ENCODE results near the gene MYO7B. TPM values are rescaled to one million over a fixed set of nuclear protein-coding genes. Genes with fewer than 3 reads are reported as not detected.

MYO7B gene
- total RNA-seq, 1 experiment from 2014 or later, result not detected

DNA sequence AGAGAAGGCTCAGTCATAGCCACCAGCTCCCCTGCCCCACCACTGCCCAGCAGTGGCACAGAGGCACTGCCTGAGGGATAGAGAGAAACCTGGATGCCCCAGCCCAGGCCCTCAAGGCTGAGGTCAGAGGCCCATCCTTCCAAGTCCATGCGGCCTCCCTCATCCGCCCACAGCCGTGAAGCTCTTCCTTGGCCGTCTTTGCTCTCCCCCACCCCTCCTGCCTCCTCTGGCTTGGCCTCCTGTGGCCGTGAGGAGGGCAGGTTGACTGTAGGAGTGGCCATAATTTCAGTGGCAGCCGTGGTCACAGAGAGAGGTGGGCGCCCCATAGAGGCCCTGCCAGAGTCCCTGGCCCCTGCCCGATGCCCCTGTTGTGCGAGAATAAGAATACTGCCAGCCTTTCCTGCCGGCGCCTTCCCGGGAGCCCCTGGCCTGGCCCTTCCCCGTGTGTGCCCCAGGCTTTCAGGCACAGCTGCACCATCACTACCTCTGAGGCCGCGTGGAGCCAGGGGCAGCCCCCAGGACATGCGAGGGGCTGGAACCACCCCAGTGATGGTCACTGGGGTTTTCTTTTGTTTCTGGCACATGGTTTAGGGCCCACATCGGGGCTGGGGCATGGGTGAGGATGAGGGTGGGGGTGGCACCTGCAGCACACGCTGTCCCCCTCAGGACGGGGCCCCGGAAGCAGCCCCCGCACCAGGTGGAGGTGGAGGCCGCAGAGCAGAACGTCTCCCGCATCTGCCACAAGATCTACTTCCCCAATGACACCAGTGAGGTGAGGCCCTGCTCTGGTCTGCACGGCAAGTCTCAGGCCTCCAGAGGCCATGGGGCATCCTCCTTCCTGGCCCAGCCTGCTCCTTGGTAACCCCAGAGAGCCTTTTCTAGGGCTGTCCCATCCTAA, 97.4 kb downstream of the MYO7B start:
- no peak for DNase-seq (ENCODE audit: extremely low read depth, low read depth)

DNA sequence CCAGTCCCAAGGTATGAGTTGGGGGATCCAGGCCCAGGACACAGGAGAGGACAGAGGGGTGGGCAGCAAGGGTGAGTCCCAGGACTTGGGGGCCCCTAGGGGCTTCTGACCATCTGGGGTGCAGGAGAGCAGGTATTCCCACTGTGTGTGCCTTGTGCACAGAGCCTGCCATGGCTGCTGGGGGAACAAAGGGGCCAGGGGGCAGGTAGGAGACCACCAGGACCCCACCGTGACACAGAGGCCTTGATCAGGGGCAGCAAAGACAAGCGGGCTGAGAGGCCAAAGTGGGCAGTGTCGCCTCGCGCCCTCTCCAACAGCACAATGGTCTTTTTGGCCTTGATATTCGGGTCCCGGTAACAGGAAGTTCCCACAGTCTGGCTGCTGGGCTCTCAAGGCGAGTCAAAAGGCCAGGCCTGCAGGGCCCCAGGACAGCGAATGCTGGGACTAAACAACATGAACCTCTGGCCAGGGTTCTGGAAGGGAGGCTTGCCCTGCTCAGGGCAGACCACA, 98.1 kb downstream of the MYO7B start:
- DNase-seq (ENCODE audit: extremely low read depth, low read depth), result no peak

DNA sequence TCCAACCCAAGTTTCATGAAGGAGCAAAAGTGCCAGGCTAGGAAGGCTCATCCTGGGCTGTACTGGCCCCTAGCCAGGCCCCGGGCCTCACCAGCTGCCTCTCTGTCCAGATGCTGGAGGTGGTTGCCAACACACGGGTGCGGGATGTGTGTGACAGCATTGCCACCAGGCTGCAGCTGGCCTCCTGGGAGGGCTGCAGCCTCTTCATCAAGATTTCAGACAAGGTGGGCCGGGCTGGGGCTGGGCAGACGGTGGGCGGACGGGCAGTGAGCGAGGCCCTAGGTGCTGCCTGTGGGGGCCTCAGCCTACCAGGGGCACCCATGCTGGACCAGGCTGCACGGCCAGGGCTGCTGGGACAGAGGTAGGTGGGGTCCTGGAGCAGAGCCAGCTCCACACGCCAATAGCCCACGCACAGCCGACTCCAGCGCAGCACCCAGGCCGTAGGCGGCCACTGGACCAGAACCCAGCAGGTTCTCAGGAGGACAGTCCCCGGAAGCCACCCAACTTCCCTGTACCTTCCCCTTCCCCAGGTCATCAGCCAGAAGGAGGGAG, 98.7 kb downstream of the MYO7B start:
- DNase-seq (ENCODE audit: extremely low read depth, low read depth), result no peak

DNA sequence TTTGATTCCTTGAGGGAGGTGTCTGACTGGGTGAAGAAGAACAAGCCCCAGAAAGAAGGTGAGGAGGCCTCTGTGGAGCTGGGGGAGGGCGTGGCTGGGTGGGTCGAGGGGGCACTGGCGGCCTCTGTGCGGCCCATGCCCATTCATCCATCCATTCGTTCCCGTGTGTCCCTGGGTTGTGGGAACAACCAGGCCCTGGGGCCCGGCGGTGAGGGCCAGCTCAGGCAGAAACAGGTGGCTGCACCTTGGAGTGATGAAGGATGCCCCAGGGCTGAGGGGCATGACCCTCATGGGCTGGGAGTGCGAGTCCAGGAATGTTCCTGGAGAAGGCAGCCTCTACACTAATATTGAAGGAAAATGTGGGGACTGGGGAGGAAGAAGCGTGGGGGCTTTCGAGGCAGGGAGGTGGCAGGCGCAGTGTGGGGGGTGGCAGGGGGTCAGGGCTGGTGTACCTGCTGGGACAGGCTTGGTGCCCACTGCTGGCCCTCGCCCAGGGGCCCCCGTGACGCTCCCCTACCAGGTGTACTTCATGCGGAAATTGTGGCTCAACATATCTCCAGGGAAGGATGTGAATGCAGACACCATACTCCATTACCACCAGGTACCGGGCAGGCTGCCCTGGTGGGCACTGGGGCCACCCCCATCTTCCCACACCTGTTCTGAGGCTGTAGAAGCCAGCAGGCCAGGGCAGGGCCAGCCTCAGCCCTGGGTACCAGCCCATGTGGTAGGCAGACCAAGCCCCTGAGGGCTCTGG, 99.3 kb downstream of the MYO7B start:
- DNase-seq (ENCODE audit: extremely low read depth, low read depth), result no peak

DNA sequence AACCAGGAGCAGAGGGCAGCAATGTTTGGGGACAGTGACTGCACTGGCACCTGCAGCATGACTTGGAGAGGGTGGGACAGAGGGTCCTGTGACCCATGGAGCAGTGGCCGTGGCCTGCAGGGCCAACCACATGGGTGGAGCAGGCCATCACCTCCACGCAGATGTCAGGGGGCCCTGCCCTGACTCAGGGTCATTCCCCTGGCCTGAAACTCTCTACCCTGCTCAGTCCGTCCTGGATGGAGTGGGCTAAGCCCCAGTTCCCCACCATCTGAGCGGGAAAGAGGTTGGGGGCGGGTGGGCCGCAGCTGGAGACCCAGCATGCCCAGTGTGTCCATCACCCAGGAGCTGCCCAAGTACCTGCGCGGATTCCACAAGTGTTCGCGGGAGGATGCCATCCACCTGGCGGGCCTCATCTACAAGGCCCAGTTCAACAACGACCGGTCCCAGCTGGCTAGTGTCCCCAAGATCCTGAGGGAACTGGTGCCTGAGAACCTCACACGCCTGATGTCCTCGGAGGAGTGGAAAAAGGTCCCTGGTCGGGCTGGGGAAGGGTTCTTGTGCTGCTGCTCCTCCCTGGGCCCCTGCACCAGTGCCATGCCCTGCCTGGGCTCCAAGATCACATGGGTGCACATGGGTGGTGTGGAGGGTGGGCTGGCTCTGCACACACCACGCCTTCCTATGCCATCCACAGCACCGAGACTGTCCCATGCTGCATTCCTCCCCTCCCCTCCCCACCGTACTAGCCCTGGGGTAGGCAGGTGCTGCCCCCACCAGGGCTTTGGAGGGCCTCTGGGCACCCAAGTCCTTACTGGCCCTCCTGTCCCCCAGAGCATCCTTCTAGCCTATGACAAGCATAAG, 100.1 kb downstream of the MYO7B start:
- DNase-seq (ENCODE audit: extremely low read depth, low read depth), result no peak

DNA sequence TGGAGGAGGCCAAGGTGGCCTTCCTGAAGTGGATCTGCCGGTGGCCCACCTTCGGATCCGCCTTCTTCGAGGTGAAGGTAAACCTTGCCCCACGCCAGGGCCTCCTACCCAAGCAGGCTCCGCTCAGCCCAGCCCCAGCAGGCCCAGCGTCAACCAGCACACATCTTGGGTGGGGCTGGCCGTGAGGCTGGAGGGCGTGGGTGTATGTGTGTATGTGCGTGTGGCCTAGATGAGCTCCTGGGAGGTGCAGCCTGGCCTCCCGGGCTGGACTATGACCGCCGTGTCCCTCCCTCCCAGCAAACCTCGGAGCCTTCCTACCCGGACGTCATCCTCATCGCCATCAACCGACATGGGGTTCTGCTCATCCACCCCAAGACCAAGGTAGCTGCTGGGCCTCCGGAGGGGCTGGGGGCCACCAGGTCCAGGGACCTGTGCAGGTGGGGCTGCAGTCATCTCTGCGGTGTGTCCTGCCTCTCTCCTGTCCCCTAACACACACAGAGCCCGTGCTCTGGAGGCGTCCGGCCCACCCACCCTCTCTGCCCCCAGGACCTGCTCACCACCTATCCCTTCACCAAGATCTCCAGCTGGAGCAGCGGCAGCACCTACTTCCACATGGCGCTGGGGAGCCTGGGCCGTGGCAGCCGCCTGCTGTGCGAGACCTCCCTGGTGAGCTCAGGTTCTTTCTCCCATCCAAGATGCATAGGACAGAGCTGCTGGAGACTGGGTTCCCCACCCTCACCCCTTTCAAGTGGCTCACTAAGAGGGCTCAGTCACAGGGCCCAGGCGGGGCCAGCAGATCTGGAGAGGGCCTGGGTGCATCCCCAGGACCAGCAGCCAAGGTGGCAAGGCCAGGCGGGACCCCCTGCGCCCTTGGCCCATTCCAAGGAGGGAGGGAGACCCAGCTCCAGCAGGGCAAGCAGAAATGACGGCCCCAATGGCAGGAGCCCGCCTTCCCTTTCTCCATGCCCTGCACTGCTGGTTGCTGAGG, 101.1 kb downstream of the MYO7B start:
- no peak for DNase-seq (ENCODE audit: extremely low read depth, low read depth)

DNA sequence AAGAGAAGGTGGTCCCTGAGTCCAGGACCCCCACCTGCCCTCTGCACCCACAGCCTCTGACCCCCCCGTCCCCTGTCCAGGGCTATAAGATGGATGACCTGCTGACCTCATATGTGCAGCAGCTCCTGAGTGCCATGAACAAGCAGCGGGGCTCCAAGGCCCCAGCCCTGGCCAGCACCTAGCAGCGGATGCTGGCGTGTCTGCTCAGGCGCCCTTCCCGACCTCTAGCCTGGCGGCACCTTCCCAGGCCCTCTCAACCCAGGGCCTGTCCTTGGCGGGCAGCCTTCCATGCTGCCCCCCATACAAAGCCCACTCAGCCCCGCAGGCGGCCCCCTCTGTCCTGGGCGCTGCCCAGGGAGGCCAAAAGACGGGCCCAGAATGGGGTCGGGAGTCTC, 101.8 kb downstream of the MYO7B start:
- no peak for DNase-seq (ENCODE audit: extremely low read depth, low read depth)

DNA sequence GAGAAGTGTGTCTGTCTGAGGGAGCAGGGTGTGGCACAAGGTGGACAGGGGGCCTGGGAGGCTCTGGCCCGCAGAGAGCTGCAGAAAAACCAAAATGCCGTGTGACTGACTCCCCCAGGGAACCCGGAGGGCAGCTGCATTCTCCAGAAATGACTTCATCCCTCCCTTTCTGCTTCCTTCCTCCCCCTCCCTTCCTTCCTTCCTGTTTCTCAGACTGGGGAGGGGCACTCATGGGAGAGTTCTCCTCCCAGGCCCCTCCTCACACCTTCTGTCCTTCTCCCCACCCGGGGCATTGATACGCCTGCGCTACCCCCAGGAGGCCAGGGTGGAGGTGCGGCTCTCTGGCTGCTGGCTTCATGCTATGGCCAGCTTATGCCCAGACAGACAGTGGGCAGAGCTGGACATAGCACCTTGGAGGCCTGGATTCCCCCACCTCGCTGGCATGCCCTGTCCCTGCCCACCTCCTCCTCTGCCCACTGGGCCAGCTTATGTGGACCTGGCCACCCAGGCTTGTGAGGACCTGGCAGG, 102.3 kb downstream of the MYO7B start:
- DNase-seq (ENCODE audit: extremely low read depth, low read depth), result peak; percentile 60

DNA sequence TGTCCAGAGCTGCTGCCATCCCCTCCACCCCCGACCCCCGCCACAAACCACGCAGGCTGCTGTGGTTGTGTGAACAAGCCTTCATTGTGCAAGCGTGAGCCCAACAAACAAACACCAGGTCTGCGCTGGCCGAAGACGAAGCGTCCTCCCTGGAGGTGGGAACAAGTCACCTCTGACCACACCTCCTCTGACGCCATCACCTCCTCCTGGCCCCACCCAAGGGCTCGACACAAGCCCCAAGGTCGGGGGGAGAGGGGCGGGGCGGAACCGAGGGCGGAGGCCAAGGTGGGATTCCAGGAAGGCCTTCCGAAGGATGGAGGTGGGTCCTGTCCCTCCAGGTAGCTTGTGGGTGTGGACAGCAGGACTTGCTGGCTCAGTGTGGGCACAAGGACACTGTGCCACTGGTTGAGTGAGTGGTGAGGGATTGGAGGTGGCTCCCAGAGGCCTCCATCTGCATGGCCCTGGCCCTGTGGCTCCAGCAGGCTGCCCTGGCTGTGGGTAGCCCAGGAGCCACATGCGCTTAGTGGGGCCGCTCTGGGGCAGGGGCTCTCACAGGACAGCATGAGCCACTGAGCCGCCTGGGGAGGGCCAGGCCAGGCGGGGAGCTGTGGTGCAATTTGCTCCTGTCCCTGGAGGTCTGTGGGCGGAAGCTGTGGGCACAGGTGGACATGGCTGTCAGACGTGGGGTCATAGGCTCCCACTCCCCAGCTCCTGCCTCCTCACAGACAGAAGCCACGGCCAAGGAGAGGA, 103.1 kb downstream of the MYO7B start:
- no peak for DNase-seq (ENCODE audit: extremely low read depth, low read depth)

DNA sequence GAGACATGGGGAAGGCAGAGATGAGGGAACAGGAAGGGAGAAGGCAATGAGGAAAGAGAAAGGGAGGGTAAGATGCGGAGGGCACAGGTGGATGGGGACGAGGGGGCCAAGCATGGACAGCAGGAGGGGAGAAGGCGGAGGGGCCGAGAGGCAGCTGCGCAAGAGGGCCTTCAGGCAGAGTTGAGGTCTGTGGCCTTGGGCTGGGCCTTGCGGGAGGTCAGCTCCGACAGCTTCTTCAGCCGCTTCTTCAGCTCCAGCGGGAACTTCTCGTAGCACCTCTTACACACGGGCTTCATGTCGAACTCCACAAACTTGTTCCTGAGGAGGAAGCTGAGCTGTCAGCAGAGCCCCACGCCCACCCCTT, 103.6 kb downstream of the MYO7B start:
- no peak for DNase-seq (ENCODE audit: extremely low read depth, low read depth)

DNA sequence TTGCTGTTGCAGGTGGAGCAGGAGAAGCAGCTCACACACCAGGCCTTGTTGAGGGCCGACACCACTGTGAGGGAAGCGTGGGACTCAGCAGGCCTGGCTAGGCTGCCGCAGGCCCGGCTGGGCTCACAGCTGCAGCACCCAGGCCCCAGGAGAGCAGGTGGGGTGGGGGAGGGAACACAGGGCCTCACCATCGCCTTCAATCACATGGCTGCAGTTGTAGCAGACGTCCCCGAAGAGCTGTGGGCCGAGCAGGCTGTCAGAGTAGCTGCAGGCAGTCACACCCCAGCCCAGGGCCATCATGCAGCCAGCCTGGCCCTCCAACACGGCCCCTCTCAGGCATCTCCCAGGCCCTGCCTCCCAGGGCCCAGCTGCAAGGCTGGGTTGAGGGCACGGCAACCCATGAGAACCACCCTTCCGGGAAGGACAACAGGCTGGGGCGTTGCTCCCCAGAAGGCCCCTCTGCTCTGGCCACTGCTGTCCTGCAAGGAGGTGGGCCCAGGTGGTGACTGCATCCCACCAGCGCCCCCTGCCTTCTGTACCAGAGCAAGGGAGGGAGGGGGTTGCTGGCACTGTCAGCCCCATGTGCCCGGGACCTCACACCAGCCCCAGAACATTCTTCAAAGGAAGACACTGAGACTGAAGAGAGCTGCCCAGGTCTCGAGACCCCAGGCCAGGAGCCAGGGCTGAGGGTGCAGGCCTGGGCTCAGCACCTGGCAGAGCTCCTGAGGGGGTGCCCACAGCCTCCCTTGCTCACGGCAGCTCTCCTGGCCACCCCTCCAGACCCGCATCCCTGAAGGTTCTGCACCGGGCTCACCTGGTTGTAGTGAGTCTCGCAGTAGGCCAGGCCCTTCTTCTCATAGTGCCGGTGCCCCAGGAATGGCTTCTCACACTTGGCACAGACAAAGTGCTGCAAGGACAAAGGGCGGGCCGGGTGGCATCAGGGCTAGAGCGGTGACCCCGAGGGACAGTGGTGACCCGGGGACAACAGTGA, 104.9 kb downstream of the MYO7B start:
- DNase-seq (ENCODE audit: extremely low read depth, low read depth), result no peak

DNA sequence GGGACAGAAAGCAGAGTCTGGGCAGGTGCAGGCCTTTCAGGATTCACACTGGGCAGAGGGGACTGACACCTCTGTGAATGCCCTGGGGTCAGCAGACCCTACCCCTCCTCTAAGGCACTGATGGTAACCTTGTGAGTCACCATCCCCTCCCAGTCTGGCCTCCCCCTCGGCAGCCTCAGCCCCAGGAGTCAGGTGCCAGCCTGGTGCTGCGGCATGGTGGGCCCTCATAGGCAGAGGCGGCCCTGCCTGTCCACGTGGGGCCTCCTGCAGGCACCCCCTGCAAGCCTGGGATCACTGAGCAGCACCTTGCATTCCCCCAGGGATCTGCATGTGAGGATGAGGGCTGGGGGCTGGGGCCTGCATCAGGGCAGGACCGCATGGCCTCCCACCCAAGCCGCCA, 105.7 kb downstream of the MYO7B start:
- no peak for DNase-seq (ENCODE audit: extremely low read depth, low read depth)

DNA sequence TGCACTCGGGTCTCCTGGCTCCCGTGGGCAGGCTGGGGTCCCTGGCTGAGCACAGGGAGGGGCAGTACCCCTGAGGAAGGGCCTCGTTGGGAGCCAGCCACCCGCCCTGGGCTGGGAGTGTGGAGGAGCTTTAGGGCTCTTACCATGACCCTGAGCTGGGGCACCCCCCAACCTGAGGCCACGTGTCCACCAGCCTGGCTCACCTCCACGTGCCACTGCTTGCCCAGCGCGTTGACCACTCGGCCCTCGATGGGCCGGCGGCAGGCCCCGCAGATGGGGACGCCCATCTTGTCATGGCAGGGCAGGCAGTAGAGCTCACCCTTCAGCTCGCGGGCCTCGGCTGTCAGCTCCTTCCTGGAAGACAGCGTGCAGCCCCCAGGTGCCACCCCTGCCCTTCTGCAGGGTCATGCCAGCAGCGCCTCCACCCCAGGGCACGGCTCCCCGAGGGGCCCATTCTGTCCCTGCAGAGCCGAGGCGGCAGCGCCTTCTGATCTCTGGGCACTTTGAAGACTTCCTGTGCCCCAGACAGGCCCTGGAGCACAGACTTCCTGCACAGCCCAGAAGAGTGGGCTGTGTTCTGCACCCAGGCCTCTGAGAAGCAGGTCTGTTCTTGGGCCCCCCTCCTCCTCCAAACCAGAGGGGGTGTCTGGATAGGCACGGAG, 106.5 kb downstream of the MYO7B start:
- DNase-seq (ENCODE audit: extremely low read depth, low read depth), result no peak

DNA sequence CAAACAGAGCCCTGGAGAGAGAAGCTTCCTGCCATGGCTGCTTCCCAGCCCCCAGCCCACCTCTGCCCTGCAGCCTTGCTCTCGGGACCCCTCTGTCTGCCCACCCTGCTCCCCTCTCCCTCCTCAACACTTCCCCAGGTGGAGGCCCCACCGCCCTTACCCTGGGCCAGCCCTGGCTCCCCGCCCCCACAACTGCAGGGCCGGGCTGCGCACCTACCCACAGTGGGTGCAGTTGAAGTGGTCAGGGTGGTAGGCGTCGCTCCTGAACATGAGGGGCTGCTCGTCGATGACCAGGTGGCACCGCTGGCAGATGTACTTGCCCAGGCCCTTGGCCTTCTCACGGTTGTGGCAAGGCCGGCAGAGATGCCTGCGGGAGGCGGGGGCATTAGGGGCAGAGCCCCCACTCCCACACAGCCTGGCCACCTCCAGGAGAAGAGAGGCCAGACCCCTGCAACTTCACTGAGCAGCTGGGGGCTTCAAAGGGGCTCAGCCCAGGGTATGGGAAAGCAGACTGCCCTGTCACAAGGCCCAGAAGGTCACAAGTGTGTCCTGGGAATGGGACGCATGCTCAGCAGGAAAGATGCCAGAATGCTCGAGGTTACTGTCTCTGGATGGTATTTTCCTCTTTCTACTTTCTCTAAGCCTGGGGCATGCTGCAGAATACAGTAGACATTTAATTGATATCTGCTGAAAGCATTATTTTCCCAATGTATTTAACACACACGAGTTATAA, 107.4 kb downstream of the MYO7B start:
- DNase-seq (ENCODE audit: extremely low read depth, low read depth), result no peak

DNA sequence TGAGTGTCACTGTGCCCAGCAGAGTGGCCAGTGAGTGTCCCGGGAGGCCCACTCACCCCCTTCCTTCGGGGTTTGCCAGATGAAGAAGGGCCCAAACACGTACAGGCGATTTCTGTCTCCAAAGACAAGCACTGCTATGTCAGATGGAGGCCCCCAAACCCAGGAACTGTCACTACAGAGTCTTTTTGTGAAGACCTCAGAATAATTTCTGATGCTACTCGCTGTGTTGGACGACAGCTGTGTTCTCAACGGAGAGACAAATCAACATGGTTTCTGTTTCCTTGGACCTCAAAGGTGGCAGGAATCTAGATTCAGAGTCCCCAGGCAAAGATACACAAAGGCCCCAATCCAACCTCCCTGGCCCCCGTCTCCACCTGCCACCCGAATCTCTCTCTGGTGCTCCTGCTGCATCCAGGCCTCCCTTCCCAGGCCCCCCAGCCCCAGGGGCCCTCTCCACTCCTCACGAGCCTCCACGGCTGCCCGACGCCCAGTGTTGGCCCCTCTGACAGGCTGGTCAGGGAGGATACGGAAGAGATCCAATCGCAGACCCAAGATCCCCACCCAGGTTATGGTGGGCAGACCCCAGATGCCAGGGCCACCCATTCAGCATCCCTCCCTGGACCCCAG, 108.1 kb downstream of the MYO7B start:
- DNase-seq (ENCODE audit: extremely low read depth, low read depth), result no peak
